GM21360 (cell line): ENCODE measurements around the gene WNT2.
"Not testable (repeated sequence)": the region's sequence is repeated elsewhere in the genome, so short reads cannot be mapped to it uniquely, and the experiment has no call there.

Experiments
- ATAC-seq: cut with Tn5 transposase; IDR thresholded peaks from one replicate; pipeline ENCODE4 v1.9.1; 2021; ENCODE audit warnings: mild to moderate bottlenecking, moderate library complexity; ENCODE audit not compliant: unreplicated experiment

WNT2 gene

DNA sequence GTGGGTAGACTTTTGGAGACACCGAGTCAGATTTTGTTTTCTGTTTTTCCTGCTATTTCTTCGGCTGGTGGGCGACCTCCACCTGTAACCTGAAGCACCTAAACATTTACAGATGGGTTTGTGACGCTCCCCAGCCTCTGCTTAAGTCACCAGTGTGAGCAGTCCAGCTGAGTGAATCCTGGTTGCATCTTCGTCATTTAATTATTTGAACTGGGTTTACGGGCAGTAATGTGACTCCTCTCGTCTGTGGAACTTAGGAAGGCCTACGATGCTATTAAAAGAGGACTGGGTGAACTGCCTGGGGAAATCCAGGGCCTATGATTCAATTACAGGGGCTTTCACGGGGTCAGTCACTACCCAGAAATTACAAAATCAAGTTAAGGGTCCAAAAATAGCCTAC, 52.5 kb downstream of the WNT2 start:
- ATAC-seq = no peak

DNA sequence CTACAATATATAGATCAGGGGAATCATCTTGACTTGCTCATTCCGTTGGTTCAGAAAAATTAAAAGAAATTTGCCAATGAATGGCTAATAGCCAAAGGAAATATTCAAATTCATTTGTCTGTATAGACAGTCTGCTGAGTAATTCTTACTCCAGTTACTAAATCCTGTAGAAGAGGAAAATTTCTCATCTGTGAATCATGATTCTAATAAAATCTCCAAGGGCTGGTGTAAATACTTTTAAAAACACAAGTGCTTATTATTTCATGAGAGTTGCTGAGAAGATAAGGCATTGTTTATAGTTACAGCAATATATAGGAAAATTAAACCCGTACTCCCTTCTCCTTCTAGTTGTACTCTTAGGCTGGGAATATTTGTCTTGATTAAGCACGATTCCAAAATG, 53.0 kb downstream of the WNT2 start:
- no peak for ATAC-seq

DNA sequence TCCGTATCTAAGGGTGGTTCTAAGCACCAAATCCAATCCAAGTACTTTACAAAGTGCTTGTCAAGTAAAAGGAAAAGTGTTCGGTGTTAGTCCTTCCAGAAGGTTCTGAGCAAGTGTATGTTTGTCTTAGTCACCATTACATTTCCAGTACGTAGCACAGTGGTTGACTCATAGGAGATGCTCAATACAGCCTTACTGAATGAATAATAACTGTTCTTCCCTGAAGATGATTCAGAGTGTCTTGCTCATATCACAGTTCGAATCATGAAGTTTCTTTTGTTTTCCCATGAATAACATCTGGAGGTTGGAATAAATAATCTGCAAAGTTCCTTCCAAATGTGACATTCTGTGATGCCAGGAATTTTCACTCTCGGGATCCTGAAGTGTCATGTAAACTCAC, 53.4 kb downstream of the WNT2 start:
- no peak for ATAC-seq

DNA sequence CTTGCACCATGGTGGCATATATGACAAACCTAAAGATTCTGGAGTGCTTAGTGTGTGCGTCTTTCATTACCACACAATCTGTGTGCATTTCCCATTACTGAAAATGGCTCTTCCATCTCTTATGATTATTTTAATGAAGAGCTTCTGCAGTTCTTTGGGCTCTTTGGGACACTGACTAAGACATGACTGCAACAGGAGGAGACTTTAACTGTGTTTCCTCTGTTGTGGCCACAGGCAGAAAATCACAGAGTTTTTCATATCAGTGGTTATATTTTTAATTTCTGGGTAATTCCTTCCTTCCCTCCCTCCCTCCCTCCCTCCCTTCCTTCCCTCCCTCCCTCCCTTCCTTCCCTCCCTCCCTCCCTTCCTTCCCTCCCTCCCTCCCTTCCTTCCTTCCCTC, 58.1 kb downstream of the WNT2 start:
- ATAC-seq = no peak

DNA sequence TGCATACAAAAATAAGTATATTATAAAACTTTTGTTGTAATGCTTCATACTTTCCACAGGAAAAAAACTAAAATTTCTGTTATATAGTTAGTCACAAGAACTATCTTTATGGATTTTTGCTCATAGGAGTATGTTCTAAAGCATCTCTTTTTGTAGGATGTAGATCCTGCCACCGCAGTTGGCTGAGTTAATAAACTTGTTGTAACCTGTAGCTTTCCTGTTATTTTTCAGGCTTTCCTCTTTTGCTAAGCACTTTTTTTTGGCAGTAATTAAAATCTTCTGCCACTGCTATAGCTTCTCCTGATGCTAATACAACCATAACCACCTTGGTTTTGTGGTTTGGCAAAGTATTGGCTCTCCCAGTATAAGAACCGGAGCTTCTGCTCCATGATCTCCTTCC, 60.3 kb downstream of the WNT2 start:
- no peak for ATAC-seq

DNA sequence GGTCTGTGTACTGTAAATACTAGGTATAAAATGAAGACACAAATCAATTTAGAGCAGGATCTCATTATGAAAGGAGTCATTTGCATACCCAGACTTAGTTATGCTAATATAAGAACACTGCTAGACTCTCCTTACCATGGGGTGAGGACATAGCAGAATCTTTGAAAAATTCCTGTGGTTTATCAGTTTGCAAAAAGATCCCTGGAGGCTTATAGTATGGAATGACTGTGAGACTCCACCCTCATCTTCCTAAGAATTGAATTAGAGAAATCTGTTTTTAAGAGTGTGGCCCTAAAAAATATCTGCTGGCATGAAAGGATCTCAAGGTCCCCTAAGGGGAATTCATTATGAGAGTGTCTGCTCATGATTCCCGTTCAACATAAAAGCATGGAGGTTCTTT, 63.2 kb downstream of the WNT2 start:
- ATAC-seq = no peak

DNA sequence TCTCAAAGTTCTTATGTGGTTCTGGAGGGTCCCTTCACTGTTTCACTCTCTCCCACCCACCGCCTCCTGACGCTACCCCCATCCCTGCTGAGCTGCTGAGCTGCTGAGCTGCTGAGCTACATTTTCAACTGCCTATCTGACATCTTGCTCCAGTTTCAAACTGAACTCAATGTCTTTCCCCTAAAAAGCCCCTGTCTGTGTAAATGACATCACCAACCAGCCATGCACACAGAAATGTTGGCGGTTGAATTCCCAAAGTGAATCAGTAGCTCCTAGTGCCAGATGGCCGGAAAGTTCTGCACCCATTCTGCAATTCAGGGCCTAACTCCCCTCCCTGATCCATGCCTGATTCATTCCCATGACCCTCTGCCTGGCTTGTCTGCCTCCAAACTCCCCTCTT, 71.2 kb downstream of the WNT2 start:
- peak; percentile 54 for ATAC-seq

DNA sequence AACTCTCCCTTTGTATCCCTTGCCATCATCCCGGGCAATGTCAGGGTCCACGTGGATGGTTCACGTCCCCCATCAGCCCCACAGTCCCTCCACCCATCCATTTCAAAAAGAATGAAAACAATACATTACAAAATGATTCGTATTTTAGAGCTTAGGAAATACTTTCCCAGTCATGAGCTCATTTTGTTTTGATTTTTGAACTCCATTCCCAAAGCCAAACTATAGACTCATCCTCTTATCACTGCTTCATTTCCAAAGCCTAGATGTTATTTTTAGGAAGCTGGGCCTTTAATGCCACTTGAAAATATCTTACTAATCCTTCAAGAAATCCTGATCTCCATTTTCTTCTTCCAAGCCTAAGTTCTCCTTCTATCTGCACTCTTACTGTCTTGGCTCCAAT, 72.1 kb downstream of the WNT2 start:
- ATAC-seq = no peak

DNA sequence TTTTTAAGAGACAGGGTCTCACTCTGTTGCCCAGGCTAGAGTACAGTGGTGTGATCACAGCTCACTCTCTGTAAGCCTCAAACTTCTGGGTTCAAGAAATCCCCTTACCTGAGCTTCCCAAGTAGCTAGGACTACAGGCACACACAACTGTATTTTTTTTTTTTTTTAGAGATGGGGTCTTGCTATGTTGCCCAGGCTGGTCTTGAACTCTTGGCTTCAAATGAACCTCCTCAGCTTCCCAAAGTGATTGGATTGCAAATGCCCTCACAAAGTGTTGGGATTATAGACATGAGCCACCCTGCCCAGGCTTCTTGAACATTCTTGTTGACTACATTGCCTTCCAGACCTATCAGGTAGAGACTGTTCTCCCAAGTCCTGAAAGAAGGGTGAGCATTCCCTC, 72.6 kb downstream of the WNT2 start:
- ATAC-seq = no peak

DNA sequence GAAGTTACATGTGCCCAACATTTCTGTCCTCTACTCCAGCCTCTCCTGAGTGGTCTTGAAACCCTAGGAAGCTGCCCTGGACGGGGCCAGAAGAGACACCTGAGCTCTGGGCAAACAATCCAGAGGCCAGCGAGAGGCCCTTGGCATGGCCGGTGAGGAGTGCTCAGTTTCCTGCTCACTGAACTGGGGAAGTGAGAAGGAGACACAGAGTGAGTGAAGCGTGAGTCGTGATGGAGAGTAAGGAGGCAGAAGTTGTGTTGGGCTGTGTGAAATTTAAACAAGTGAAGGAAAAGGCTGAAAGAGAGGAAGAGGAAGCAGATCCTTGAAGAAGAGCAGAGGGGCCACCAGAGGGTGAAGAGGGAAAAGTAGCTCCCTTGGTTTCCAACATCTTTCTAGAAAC, 73.2 kb downstream of the WNT2 start:
- ATAC-seq = no peak

DNA sequence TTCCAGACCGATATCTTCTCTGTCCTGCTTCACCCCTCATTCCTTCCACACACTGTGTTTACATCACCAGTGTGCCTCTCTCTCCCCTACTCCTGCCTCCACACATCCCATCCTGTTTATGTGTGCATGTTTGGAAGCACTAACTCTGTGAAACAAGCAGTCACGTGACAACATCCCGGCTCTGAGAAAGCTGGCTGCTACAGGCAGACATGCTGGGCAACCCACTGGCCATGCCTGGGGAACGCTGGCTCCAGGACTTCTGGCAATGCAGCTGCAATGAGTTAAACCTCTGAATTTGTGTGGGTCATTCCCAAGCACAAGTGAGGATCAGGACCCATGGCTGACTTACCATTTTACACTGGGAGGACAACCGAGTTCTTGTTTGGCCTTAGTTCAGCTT, 74.0 kb downstream of the WNT2 start:
- ATAC-seq = no peak

DNA sequence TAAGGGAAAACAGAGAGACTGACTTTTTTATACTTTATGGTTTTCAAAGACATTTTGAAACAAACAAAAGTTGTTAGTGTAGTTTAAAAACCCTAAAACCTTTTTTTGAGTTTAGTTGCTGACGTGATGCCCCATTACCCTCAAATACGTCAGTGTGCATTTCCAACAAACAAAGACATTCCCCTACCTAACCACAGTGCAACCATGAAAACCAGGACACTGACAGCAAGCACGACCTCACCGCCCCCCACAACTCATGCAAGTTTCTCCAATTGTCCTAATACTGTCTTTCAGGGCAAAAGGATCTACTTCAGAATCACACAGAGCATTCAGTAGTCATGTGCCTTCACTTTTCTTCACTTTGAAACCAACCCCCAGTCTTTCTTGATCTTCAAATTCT, 75.0 kb downstream of the WNT2 start:
- ATAC-seq = no peak

DNA sequence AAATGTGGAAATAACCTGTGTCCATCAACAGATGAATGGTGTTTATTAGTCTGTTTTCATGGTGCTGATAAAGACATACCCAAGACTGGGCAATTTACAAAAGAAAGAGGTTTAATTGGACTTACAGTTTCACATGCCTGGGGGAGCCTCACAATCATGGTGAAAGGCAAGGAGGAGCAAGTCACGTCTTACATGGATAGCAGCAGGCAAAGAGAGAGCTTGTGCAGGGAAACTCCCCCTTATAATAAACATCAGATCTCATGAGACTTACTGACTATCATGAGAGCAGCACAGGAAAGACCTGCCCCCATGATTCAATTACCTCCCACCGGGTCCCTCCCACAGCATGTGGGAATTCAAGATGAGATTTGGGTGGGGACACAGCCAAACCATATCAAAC, 77.2 kb downstream of the WNT2 start:
- ATAC-seq = not testable (repeated sequence)

DNA sequence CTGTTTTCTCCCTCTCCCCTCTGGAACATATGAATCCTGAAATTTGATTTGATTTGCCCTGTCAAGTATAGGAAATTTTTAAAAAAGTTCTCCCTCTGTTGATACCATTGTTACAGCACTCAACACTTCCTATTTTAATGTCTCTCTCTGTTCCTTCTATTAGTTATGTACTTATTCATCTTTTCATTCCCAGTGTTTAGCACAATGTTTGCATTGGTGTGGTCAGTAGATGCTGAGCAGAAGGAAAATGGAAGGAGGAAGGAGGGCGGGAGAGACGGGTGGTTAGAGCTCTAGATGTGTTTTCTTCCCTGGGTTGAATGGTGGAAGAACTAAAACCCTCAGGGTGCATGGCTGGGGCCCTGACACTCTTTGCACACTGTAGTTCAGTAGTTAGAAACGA, 79.5 kb downstream of the WNT2 start:
- no peak for ATAC-seq

DNA sequence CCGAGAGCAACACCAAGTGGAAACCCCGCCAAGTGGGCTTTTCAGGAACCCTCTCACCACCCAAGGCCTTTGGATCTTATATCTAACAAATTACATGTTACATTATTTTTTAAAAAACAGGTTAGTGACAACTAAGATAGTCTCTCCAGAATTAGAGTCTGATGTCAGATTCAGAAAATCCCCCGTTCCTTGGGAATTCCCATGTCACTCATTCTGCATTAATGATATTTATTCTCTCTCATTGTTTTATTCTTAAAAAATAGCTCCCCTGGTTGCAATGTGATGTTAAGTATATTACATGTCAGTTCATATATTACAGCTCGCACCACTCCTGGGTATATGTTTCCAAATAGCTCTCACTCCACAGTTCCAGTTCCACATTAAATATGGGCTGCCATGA, 81.8 kb downstream of the WNT2 start:
- ATAC-seq = no peak

DNA sequence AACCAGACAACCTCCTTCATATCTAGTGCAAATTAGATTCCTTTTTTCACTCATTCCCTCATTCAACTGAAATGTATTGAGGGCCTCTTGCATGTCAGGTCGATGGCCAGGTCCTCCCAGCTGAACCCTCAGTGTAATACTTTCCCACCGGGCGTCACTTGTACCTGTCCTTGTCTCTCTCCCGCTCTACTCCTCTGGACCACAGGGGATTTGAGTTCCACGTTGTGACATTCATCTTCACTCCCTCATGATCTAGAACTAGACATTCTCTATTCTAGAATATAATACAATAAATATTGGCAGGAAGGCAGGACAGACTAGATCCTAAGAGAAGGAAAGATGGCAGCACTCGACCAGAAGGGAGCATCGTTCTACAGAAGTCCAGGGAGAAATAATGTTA, 83.9 kb downstream of the WNT2 start:
- ATAC-seq = no peak

DNA sequence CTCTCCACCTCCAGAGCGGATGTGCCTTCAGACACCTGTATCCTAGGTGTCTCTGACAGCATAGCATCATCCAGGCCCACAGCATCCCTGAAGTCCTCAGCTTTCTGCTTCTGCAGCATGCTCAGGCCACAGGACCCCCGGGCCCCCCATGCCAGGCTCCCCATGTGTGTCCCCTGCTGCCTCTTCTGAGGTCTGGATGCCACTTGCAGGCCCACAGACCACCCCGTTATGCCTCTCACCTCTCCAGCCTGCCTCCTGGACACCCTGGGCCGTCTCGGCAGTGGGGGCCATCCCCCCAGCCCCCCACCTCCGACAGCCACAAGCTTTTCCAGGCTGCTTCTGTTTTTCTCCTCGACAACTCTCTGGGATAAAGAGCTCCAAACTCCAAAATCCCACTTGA, 84.4 kb downstream of the WNT2 start:
- ATAC-seq = no peak

DNA sequence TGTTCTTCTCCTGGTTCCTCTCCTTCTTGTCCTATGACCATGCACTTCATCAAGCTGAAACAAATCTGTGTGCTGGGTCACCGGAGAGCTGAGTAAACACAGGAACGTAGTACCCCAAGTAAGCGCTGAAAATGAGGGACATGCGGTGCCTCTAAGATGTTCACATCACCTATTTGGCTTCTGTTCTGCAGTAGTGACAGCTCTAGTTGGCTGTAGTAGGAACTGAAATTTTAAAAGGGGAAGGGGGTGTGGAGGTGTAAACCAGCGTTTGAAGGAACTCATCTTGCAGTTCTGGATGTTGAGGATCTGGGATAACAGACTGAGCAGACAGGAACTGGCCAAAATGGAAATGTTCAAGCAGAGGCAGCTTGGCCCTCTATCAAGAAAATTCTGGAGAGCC, 85.2 kb downstream of the WNT2 start:
- peak; percentile 59 for ATAC-seq

DNA sequence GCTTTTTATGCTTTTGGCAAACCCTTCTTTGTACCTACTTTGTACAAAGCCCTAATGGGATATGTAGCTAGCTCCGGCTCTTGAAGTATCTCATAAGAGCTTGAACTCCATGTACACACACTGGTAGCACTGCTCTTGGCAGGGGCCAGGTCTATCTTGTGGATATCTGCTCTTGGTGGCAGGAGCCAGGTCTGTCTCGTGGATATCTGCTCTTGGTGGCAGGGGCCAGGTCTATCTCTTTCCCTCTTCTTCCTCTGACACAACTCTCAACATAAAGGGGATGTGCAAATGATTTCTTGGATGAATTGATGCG, 91.9 kb downstream of the WNT2 start:
- ATAC-seq = no peak

DNA sequence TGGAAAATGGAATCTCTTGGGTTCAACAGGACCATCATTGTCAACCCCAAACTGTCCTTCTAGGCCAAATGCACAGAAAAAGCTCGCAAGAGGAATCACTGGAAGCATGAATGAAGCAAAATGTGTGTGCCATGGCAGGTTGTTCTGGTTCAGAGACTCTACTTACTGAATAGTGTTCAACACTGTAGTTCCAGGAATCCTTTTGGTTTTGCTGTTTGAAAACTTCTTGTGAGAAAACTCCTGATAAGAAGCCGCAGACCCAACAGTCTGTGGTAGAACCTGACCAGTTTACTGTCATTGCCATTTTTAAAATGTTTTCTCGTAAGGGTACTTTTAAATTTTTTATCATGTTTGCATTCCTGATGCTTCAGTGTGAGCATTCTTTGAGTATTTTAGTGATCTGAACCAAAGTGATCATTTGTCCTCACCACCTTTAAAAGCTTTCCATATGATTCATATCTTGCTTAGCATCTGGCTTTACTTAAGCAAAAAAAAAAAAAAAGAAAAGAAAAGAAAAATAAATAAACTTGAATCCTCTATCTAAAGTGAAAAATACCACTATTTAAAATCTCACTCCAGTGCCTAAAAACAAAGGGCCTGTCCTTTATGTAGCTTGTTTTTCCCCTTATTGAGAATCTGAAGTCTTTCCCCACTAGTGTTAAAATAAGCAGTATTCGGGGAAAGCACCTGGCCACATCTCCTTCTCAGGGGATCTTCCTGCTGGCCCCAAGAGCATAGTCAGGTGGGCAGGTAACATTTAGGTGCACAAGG, 92.4 kb downstream of the WNT2 start:
- peak; percentile 81 for ATAC-seq

DNA sequence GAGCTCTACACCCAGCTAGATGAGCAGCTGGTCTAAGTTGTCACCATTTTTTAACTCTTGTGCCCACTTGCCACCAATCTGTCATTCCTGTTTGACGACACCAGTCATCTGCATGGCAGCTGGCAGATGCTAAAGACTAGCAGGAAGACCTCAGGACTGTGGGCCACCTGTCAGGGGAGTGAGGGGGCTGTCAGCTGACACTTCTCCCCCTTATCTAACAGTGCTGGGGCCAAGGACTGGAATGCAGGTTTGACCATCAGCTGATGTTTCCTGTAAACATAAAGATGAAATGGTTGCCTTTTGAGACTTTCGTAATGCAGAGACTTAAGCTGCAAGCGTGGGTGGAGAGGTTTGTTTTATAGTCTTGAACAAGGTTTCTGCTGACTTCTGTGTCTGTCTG, 93.5 kb downstream of the WNT2 start:
- no peak for ATAC-seq

DNA sequence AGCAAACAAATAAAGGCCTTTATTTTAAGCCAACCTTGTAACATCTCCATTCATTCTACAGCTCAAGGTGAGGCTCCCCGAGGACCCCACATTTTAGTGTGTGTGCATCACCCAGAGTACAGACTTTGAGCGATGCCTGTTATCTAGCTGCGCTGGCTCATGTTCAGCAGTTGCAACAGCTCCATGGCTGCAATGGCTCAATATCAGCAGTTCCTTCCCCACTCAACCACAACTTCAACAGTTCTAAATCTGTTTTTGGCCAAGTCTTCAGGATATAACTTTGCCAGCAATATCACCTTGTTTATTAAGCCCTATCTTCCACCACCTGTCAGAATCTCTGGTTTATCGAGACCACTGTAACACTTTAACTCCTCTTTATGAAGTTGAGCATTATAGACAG, 95.8 kb downstream of the WNT2 start:
- ATAC-seq = no peak

DNA sequence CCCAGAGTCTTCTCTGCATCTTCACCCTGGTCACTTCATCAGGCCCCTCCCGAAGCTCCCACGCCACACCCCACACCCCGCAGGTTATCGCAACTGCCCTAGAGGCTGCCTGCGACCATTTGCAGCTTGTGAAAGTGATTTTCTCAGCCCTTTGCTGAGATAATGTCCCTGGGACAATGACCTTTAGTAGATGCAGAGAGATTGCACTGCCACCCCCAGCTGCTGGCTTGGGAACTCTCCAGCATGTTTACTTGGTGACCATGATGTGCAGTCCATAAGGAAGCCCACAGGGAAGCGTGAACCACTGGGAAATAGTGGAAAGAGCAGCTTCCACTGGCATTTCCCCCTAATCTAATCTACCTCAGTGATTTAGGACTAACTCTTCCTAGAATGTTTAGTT, 97.3 kb downstream of the WNT2 start:
- ATAC-seq = no peak
